Neural cell (in vitro differentiated cells): ENCODE data around the gene GABRB2. TPM values are rescaled to one million over a fixed set of nuclear protein-coding genes. Genes with fewer than 3 reads are reported as not detected.

Experiments
- H2AFZ ChIP-seq: fragments of 200-600, 300-800 bp; sonication (generic), shearing (Covaris generic); 2 replicates; pipeline ENCODE4 v1.6.0; 2014; ENCODE audit warnings: low read depth, mild to moderate bottlenecking, antibody characterized with exemption, low read length, moderate library complexity
- H3F3A ChIP-seq: fragments of 200-600 bp; shearing (Covaris generic); 2 replicates; pipeline ENCODE4 v1.6.1; 2016; ENCODE audit warnings: mild to moderate bottlenecking, moderate library complexity, mixed read lengths, antibody characterized with exemption, low read length; ENCODE audit not compliant: insufficient read depth, poor library complexity, severe bottlenecking
- H3K27ac ChIP-seq: fragments of 200-600, 300-800 bp; sonication (generic), shearing (Covaris generic); 2 replicates; pipeline ENCODE4 v1.5.1; 2014; ENCODE audit warnings: mild to moderate bottlenecking, low read length, moderate library complexity
- H3K27me3 ChIP-seq: fragments of 300-800, 200-600 bp; sonication (generic), shearing (Covaris generic); 2 replicates; pipeline ENCODE4 v1.6.0; 2014; ENCODE audit warnings: mild to moderate bottlenecking, low read depth, low read length, moderate library complexity; ENCODE audit not compliant: insufficient read depth
- H3K36me3 ChIP-seq: fragments of 300-800, 200-600 bp; sonication (generic), shearing (Covaris generic); 2 replicates; pipeline ENCODE4 v1.5.1; 2014; ENCODE audit warnings: mild to moderate bottlenecking, antibody characterized with exemption, low read length, moderate library complexity; ENCODE audit not compliant: insufficient read depth
- H3K4me2 ChIP-seq: fragments of 300-800, 200-600 bp; sonication (generic), shearing (Covaris generic); 2 replicates; pipeline ENCODE4 v1.6.0; 2014; ENCODE audit warnings: mild to moderate bottlenecking, low read length
- H3K4me3 ChIP-seq: fragments of 300-800, 200-600 bp; sonication (generic), shearing (Covaris generic); 2 replicates; pipeline ENCODE4 v1.5.1; 2014; ENCODE audit warnings: mild to moderate bottlenecking, low read length, moderate library complexity
- H3K79me2 ChIP-seq: fragments of 200-600 bp; shearing (Covaris generic); replicated peaks from 2 replicates; pipeline ENCODE4 v1.6.0; 2014; ENCODE audit warnings: mild to moderate bottlenecking, low read length, moderate library complexity; ENCODE audit not compliant: insufficient read depth
- H3K9ac ChIP-seq: fragments of 300-800, 200-600 bp; sonication (generic), shearing (Covaris generic); 2 replicates; pipeline ENCODE4 v1.6.1; 2016; ENCODE audit warnings: mild to moderate bottlenecking, low read length, mixed read lengths
- H3K9me2 ChIP-seq: fragments of 200-600 bp; shearing (Covaris generic); 2 replicates; pipeline ENCODE4 v1.6.1; 2016; ENCODE audit warnings: mild to moderate bottlenecking, low read length, mixed read lengths; ENCODE audit not compliant: insufficient read depth
- H3K9me3 ChIP-seq: fragments of 200-600, 300-800 bp; sonication (generic), shearing (Covaris generic); 2 replicates; pipeline ENCODE4 v1.6.1; 2016; ENCODE audit warnings: mild to moderate bottlenecking, mixed run types, low read length, moderate library complexity, mixed read lengths
- H4K20me1 ChIP-seq: fragments of 200-600 bp; shearing (Covaris generic); 2 replicates; pipeline ENCODE4 v1.6.1; 2016; ENCODE audit warnings: mild to moderate bottlenecking, mixed run types; ENCODE audit not compliant: insufficient read depth
- CTCF ChIP-seq: fragments of 450-650 bp; IDR thresholded peaks from 2 replicates; pipeline ENCODE4 v1.5.1; 2014; ENCODE audit warnings: antibody characterized with exemption, mild to moderate bottlenecking, moderate library complexity; ENCODE audit not compliant: poor library complexity, severe bottlenecking
- EP300 ChIP-seq: fragments of 450-650 bp; conservative IDR thresholded peaks from 2 replicates; pipeline ENCODE4 v1.6.1; 2014; ENCODE audit warnings: antibody characterized with exemption, mild to moderate bottlenecking, moderate library complexity; ENCODE audit not compliant: poor library complexity, severe bottlenecking
- MXI1 ChIP-seq: fragments of 450-650 bp; conservative IDR thresholded peaks from 2 replicates; pipeline ENCODE4 v1.6.1; 2014; ENCODE audit warnings: antibody characterized with exemption, mild to moderate bottlenecking; ENCODE audit not compliant: poor library complexity, severe bottlenecking
- REST ChIP-seq: IDR thresholded peaks from 2 replicates; pipeline ENCODE4 v1.6.1; 2012; ENCODE audit warnings: borderline replicate concordance
- polyA plus RNA-seq: library from polyadenylated mRNA; depleted of rRNA; stranded (reverse); fragments of >200 nt; gene quantifications from 2 replicates; pipeline ENCODE4 v1.2.3, GENCODE V29; 2014

Gene GABRB2
- polyA plus RNA-seq, 1 donor from 2014 or later = 106 TPM

- Histone ChIP-seq H2AFZ (no peak overlapping the region), H3K4me2 (no peak overlapping the region), H4K20me1 (no peaks in the 10 kb centered on the region), H3K9ac (no peak overlapping the region), H3K27ac (no peak overlapping the region), H3K9me2 (no peaks in the 10 kb centered on the region), H3K27me3 (no peaks in the 10 kb centered on the region), H3K9me3 (no peaks in the 10 kb centered on the region), H3K4me3 (no peak overlapping the region), H3F3A (no peaks in the 10 kb centered on the region), H3K36me3 (no peaks in the 10 kb centered on the region), H3K79me2 (no peaks in the 10 kb centered on the region)
- TF ChIP-seq CTCF (no peak), MXI1 (no peak), EP300 (no peak), REST (no peak)
Measured at GRCh38 chr5:161286066-161286655, 260.4 kb downstream of the GABRB2 start.

- Histone ChIP-seq H3F3A (no peaks in the 10 kb centered on the region), H3K27me3 (no peaks in the 10 kb centered on the region), H3K9me3 (no peaks in the 10 kb centered on the region)
Measured at GRCh38 chr5:161284445-161284844, 262.1 kb downstream of the GABRB2 start.

More at GRCh38 chr5:161284445-161284844, 262.1 kb downstream of the GABRB2 start:
- Histone ChIP-seq H2AFZ (no peak overlapping the region), H3K4me3 (no peak overlapping the region), H4K20me1 (no peaks in the 10 kb centered on the region), H3K27ac (no peak overlapping the region), H3K9ac (no peak overlapping the region), H3K4me2 (no peak overlapping the region), H3K79me2 (no peaks in the 10 kb centered on the region), H3K9me2 (no peaks in the 10 kb centered on the region), H3K36me3 (no peaks in the 10 kb centered on the region)
- TF ChIP-seq EP300 (no peak), CTCF (no peak)
